ENCODE results near the gene FAM83C. TPM values are rescaled to one million over a fixed set of nuclear protein-coding genes. Genes with fewer than 3 reads are reported as not detected.

Gene FAM83C
- total and polyA plus RNA-seq, 9 of the 15 experiments (the other 6 are each of a cell fraction or from before 2014, with no cell fraction given), result not detected

DNA sequence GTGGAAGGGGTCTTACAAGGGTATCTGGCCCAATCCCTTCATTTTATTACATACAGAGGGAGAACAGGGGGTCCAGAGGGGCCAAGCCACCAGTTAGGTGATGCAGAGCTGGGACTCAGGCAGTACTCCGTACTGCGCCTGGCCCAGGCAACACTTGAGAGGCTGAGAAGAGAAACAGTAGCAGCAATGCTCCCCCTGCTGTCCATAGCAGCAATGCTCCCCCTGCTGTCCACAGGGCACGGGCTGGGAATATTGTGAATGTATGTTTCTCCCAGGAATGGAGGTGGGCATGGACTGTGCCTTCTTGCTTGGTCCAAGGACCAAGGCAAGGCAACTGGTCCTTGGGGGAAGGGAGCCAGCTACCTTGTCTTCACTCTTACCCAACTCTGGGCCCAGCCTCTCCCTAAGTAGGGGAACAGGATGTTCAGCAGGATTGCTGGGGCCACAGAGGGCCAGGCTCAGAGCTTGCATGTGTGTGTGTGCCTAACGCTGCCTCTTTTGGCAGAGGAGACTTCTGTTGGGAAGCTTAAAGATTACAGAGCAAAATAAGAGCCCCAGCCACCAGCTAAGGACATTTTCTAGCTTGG is 14.8 kb upstream of the FAM83C start (continued):
- TF ChIP-seq, protein P1, sequence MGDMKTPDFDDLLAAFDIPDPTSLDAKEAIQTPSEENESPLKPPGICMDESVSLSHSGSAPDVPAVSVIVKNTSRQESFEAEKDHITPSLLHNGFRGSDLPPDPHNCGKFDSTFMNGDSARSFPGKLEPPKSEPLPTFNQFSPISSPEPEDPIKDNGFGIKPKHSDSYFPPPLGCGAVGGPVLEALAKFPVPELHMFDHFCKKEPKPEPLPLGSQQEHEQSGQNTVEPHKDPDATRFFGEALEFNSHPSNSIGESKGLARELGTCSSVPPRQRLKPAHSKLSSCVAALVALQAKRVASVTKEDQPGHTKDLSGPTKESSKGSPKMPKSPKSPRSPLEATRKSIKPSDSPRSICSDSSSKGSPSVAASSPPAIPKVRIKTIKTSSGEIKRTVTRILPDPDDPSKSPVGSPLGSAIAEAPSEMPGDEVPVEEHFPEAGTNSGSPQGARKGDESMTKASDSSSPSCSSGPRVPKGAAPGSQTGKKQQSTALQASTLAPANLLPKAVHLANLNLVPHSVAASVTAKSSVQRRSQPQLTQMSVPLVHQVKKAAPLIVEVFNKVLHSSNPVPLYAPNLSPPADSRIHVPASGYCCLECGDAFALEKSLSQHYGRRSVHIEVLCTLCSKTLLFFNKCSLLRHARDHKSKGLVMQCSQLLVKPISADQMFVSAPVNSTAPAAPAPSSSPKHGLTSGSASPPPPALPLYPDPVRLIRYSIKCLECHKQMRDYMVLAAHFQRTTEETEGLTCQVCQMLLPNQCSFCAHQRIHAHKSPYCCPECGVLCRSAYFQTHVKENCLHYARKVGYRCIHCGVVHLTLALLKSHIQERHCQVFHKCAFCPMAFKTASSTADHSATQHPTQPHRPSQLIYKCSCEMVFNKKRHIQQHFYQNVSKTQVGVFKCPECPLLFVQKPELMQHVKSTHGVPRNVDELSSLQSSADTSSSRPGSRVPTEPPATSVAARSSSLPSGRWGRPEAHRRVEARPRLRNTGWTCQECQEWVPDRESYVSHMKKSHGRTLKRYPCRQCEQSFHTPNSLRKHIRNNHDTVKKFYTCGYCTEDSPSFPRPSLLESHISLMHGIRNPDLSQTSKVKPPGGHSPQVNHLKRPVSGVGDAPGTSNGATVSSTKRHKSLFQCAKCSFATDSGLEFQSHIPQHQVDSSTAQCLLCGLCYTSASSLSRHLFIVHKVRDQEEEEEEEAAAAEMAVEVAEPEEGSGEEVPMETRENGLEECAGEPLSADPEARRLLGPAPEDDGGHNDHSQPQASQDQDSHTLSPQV (IDR thresholded peaks at IDR 0.05), result peak; percentile 39; the same call in 1 of the 2 replicates
- TF ChIP-seq GABPA (tag; conservative IDR thresholded peaks at IDR 0.05; ENCODE audit: low read depth), result no peak
- TF ChIP-seq, protein P2, sequence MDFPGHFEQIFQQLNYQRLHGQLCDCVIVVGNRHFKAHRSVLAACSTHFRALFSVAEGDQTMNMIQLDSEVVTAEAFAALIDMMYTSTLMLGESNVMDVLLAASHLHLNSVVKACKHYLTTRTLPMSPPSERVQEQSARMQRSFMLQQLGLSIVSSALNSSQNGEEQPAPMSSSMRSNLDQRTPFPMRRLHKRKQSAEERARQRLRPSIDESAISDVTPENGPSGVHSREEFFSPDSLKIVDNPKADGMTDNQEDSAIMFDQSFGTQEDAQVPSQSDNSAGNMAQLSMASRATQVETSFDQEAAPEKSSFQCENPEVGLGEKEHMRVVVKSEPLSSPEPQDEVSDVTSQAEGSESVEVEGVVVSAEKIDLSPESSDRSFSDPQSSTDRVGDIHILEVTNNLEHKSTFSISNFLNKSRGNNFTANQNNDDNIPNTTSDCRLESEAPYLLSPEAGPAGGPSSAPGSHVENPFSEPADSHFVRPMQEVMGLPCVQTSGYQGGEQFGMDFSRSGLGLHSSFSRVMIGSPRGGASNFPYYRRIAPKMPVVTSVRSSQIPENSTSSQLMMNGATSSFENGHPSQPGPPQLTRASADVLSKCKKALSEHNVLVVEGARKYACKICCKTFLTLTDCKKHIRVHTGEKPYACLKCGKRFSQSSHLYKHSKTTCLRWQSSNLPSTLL (IDR thresholded peaks at IDR 0.05), result no peak
- TF ChIP-seq ZNF384 (IDR thresholded peaks at IDR 0.05; ENCODE audit: low read depth, low read length), result 0 out of 2 replicates have a peak, but pooled peaks have one; percentile 33
- TF ChIP-seq, protein P3, sequence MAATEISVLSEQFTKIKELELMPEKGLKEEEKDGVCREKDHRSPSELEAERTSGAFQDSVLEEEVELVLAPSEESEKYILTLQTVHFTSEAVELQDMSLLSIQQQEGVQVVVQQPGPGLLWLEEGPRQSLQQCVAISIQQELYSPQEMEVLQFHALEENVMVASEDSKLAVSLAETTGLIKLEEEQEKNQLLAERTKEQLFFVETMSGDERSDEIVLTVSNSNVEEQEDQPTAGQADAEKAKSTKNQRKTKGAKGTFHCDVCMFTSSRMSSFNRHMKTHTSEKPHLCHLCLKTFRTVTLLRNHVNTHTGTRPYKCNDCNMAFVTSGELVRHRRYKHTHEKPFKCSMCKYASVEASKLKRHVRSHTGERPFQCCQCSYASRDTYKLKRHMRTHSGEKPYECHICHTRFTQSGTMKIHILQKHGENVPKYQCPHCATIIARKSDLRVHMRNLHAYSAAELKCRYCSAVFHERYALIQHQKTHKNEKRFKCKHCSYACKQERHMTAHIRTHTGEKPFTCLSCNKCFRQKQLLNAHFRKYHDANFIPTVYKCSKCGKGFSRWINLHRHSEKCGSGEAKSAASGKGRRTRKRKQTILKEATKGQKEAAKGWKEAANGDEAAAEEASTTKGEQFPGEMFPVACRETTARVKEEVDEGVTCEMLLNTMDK (IDR thresholded peaks at IDR 0.05; ENCODE audit: borderline replicate concordance, insufficient read depth, low read depth, low read length, poor library complexity, severe bottlenecking), result peak; percentile 35
- no peak for TF ChIP-seq ZSCAN29 (IDR thresholded peaks at IDR 0.05)
- TF ChIP-seq, protein P4, sequence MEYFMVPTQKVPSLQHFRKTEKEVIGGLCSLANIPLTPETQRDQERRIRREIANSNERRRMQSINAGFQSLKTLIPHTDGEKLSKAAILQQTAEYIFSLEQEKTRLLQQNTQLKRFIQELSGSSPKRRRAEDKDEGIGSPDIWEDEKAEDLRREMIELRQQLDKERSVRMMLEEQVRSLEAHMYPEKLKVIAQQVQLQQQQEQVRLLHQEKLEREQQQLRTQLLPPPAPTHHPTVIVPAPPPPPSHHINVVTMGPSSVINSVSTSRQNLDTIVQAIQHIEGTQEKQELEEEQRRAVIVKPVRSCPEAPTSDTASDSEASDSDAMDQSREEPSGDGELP (CRISPR knock-in tag; IDR thresholded peaks at IDR 0.05; ENCODE audit: borderline replicate concordance), result peak; percentile 36; the same call in 1 of the 2 replicates
- TF ChIP-seq, protein P5, sequence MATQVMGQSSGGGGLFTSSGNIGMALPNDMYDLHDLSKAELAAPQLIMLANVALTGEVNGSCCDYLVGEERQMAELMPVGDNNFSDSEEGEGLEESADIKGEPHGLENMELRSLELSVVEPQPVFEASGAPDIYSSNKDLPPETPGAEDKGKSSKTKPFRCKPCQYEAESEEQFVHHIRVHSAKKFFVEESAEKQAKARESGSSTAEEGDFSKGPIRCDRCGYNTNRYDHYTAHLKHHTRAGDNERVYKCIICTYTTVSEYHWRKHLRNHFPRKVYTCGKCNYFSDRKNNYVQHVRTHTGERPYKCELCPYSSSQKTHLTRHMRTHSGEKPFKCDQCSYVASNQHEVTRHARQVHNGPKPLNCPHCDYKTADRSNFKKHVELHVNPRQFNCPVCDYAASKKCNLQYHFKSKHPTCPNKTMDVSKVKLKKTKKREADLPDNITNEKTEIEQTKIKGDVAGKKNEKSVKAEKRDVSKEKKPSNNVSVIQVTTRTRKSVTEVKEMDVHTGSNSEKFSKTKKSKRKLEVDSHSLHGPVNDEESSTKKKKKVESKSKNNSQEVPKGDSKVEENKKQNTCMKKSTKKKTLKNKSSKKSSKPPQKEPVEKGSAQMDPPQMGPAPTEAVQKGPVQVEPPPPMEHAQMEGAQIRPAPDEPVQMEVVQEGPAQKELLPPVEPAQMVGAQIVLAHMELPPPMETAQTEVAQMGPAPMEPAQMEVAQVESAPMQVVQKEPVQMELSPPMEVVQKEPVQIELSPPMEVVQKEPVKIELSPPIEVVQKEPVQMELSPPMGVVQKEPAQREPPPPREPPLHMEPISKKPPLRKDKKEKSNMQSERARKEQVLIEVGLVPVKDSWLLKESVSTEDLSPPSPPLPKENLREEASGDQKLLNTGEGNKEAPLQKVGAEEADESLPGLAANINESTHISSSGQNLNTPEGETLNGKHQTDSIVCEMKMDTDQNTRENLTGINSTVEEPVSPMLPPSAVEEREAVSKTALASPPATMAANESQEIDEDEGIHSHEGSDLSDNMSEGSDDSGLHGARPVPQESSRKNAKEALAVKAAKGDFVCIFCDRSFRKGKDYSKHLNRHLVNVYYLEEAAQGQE (IDR thresholded peaks at IDR 0.05; ENCODE audit: borderline replicate concordance), result peak; percentile 46; the same call in 1 of the 2 replicates
- TF ChIP-seq, protein P5 (CRISPR knock-in tag; IDR thresholded peaks at IDR 0.05; ENCODE audit: low read depth), result no peak
